Transverse colon (tissue), 4 donors: ENCODE data around the gene CD52. TPM values are rescaled to one million over a fixed set of nuclear protein-coding genes. Genes with fewer than 3 reads are reported as not detected.

ENCODE experiments used
- DNase-seq: peaks from one replicate; pipeline ENCODE4 v3.0.0-alpha.2; 2019
- H3K27ac ChIP-seq, 4 donors: fragments of 200-600 bp; sonication (generic); 2 replicates each; pipeline ENCODE4 v1.5.1; 2016 to 2018; ENCODE audit warnings: inconsistent platforms in 4 of 4
- H3K27me3 ChIP-seq: fragments of 200-600 bp; sonication (generic); 2 replicates; pipeline ENCODE4 v1.5.1; 2017; ENCODE audit warnings: inconsistent platforms
- H3K36me3 ChIP-seq, 4 donors: fragments of 200-600 bp; sonication (generic); 2 replicates each; pipeline ENCODE4 v1.5.1; 2017 to 2019; ENCODE audit warnings: inconsistent platforms in 4 of 4
- H3K4me1 ChIP-seq, 4 donors: fragments of 200-600 bp; sonication (generic); 2 replicates each; pipeline ENCODE4 v1.5.1; 2017 to 2020; ENCODE audit warnings: inconsistent platforms in 4 of 4
- H3K4me3 ChIP-seq, 4 donors: fragments of 200-600 bp; sonication (generic); 1 replicate in 1 of 4; 2 replicates in 3 of 4; pipeline versions ENCODE4 v1.5.1 to v1.6.1; 2017 to 2019; ENCODE audit warnings: inconsistent platforms in 4 of 4
- H3K9me3 ChIP-seq, 2 donors: fragments of 200-600 bp; sonication (generic); 2 replicates each; pipeline ENCODE4 v1.5.1; 2017 to 2019; ENCODE audit warnings: inconsistent platforms in 2 of 2
- CTCF ChIP-seq, 5 experiments: fragments of 200-600 bp in 3 of 5; fragments of 450-650 bp in 2 of 5; sonication (generic) in 3 of 5; IDR thresholded peaks; 1 replicate in 2 of 5; 2 replicates in 3 of 5; pipeline ENCODE4 v1.5.1; 2016 to 2017; ENCODE audit warnings: antibody characterized with exemption in 5 of 5, inconsistent platforms in 3 of 5, mild to moderate bottlenecking in 2 of 5, moderate library complexity in 1 of 5
- EP300 ChIP-seq: sonication (generic); formaldehyde crosslinking; IDR thresholded peaks from one replicate; pipeline ENCODE4 v1.6.1; 2017; ENCODE audit warnings: antibody characterized with exemption, low read depth
- POLR2A ChIP-seq: fragments of 450-650 bp; IDR thresholded peaks from one replicate; pipeline ENCODE4 v1.6.1; 2016; ENCODE audit warnings: antibody characterized with exemption, mild to moderate bottlenecking, moderate library complexity
- POLR2AphosphoS5 ChIP-seq, 3 donors: sonication (generic); formaldehyde crosslinking; IDR thresholded peaks; one replicate each; pipeline ENCODE4 v1.6.1; 2016; ENCODE audit warnings: antibody characterized with exemption in 3 of 3
- WGBS, 2 donors: methylation state at CpG; one replicate each; pipeline ENCODE4 v1.1.5; 2018; ENCODE audit warnings: low coverage in 1 of 2; 5-methylcytosine and 5-hydroxymethylcytosine counted together
- in situ Hi-C, 4 donors: fragments of 200-750 bp; cut with MboI; loops; one replicate each; pipeline versions ENCODE4 v1.15.0 to v1.15.1; 2017; ENCODE audit warnings: low sequenced_read_pairs in 3 of 4, low pct_ligation_motif_present in 1 of 4, low pct_unique_long_range_greater_than_20kb in 1 of 4
- intact Hi-C: fragments of 100-400 bp; cut with DNase I; formaldehyde crosslinking; loops from one replicate; pipeline ENCODE4 v1.15.1; 2023; ENCODE audit warnings: low total_unique reads
- total RNA-seq, 4 donors: library from RNA; depleted of rRNA; stranded (reverse); fragments of >200 nt; gene quantifications; one replicate each; pipeline ENCODE4 v1.1.0, GENCODE V29; 2016

Gene CD52
- total RNA-seq, 4 donors from 2014 or later: 5.3 to 56.1 (median 21.1) TPM; not detected in 1

- H3K9me3 ChIP-seq: no peaks in the 10 kb centered on the region
- intact Hi-C loops (no loop called here), in situ Hi-C loops (no loop called here)
- no peak overlapping the region for H3K27ac ChIP-seq
- DNase-seq: no peak
- H3K27me3 ChIP-seq: peaks cover 29% of the 10 kb centered on the region
- no peak for TF ChIP-seq CTCF (IDR thresholded peaks at IDR 0.05)
- TF ChIP-seq EP300: no peak
- no peak for TF ChIP-seq POLR2A
- no peak for TF ChIP-seq POLR2AphosphoS5 (IDR thresholded peaks at IDR 0.05)
- no peak overlapping the region for H3K4me3 ChIP-seq
- H3K36me3 ChIP-seq: no peaks in the 10 kb centered on the region
- H3K4me1 ChIP-seq: peaks cover 0 to 21% (median 11%) of the 10 kb centered on the region in 4 donors
- WGBS, 2 donors: 85 to 100% methylated on average over 1 of the region's 1 CpG
Measured at GRCh38 chr1:26338670-26339069, 20.9 kb downstream of the CD52 start.

GRCh38 chr1:26340047-26340481, 22.3 kb downstream of the CD52 start:
- Histone ChIP-seq H3K4me1 (peaks cover 0 to 20% (median 11%) of the 10 kb centered on the region in 4 donors), H3K27me3 (peaks cover 15% of the 10 kb centered on the region), H3K36me3 (no peaks in the 10 kb centered on the region), H3K4me3 (no peak overlapping the region), H3K27ac (no peak overlapping the region), H3K9me3 (no peaks in the 10 kb centered on the region)
- DNase-seq: no peak
- 61 to 71% methylated on average over 4 of the region's 4 CpGs for WGBS, 2 donors
- intact Hi-C loops (no loop called here), in situ Hi-C loops (no loop called here)
- TF ChIP-seq CTCF (IDR thresholded peaks at IDR 0.05) (no peak), EP300 (no peak), POLR2AphosphoS5 (IDR thresholded peaks at IDR 0.05) (no peak), POLR2A (no peak)

- no peak for DNase-seq
- Histone ChIP-seq H3K27me3 (no peaks in the 10 kb centered on the region), H3K27ac (no peak overlapping the region), H3K36me3 (no peaks in the 10 kb centered on the region), H3K4me3 (no peak overlapping the region), H3K4me1 (no peaks in the 10 kb centered on the region), H3K9me3 (no peaks in the 10 kb centered on the region)
- intact Hi-C loops (no loop called here), in situ Hi-C loops (no loop called here)
- WGBS, 2 donors: 94% methylated on average over 14 of the region's 15 CpGs; no CpG with 5 or more reads in 1 of the 2 donors
- TF ChIP-seq POLR2A: no peak
- no peak for TF ChIP-seq POLR2AphosphoS5 (IDR thresholded peaks at IDR 0.05)
- TF ChIP-seq EP300: no peak
Measured at GRCh38 chr1:26344147-26344920, 26.6 kb downstream of the CD52 start.

- no peak overlapping the region for H3K4me3 ChIP-seq
- WGBS, 2 donors: 92% methylated on average over 3 of the region's 15 CpGs; no CpG with 5 or more reads in 1 of the 2 donors
- DNase-seq: no peak
- in situ Hi-C loops (no loop called here), intact Hi-C loops (no loop called here)
- peaks cover 0 to 2% (median 0%) of the 10 kb centered on the region in 4 donors for H3K4me1 ChIP-seq
- H3K27ac ChIP-seq: no peak overlapping the region
- no peaks in the 10 kb centered on the region for H3K36me3 ChIP-seq
- no peaks in the 10 kb centered on the region for H3K9me3 ChIP-seq
- TF ChIP-seq POLR2A: no peak
- no peak for TF ChIP-seq CTCF (IDR thresholded peaks at IDR 0.05)
- no peak for TF ChIP-seq POLR2AphosphoS5 (IDR thresholded peaks at IDR 0.05)
- no peak for TF ChIP-seq EP300
- H3K27me3 ChIP-seq: no peaks in the 10 kb centered on the region
Measured at GRCh38 chr1:26345718-26346117, 28.0 kb downstream of the CD52 start.
